ENCODE data around the gene GRK5.

The GRK5 gene

GRCh38 chr10:119286983-119287633, 79.7 kb downstream of the GRK5 start:
- H3K27ac ChIP-seq: peak overlapping the region in 1 of 21 experiments; percentile 52
- H3K4me3 ChIP-seq: no peak overlapping the region

- peak overlapping the region in 2 of 21 experiments; percentile 41 to 61 for H3K27ac ChIP-seq
- H3K4me3 ChIP-seq: no peak overlapping the region
These were observed 81.2 kb downstream of the GRK5 start for GRCh38 chr10:119288574-119289001.

DNA sequence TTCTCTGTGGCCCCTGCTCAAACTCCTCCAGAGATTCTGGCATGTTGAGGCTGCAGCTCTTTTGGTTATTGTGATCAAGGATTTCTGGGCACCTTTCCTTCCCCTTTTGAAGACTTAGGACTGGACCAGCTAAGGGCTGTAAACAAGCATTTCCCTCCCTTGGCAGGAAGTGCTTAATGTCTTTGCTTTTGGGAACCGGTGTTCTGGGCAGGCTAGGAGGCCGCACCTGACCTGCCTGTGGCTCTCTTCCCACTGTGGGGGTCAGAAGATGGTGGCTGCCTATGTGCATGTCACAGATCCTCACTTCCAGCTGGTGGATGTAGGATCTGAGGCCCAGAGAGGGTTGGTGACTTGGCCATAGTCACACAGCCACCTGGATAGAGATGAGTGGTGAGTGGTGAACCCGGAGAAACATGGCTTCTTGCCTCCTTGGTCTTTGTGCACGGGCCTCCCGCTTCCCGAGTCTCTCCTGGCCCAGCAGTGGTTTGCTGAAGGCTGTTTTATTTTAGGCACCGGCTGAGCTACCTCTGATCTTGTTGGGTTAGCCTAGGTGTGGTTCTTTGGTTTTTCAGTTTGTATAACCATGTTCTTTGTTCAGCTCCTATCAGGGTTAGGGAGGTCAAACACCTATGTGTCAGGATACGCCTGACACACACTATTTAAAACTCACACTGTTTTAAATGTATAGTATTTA, 82.0 kb downstream of the GRK5 start:
- Histone ChIP-seq H3K4me3 (no peak overlapping the region), H3K27ac (peak overlapping the region in 7 of 21 experiments; percentile 6 to 61 (median 41))

GRCh38 chr10:119290301-119291048, 83.1 kb downstream of the GRK5 start:
- Histone ChIP-seq H3K4me3 (no peak overlapping the region), H3K27ac (peak overlapping the region in 4 of 21 experiments; percentile 51 to 65 (median 61))

- H3K4me3 ChIP-seq: no peak overlapping the region
- peak overlapping the region in 4 of 21 experiments; percentile 51 to 65 (median 61) for H3K27ac ChIP-seq
These were observed 84.0 kb downstream of the GRK5 start for GRCh38 chr10:119291223-119291900.

GRCh38 chr10:119292968-119293760, 85.8 kb downstream of the GRK5 start:
- Histone ChIP-seq H3K4me3 (no peak overlapping the region), H3K27ac (peak overlapping the region in 2 of 21 experiments; percentile 0 to 27)

GRCh38 chr10:119296703-119297102, 89.3 kb downstream of the GRK5 start:
- no peak overlapping the region for H3K4me3 ChIP-seq
- H3K27ac ChIP-seq: no peak overlapping the region

DNA sequence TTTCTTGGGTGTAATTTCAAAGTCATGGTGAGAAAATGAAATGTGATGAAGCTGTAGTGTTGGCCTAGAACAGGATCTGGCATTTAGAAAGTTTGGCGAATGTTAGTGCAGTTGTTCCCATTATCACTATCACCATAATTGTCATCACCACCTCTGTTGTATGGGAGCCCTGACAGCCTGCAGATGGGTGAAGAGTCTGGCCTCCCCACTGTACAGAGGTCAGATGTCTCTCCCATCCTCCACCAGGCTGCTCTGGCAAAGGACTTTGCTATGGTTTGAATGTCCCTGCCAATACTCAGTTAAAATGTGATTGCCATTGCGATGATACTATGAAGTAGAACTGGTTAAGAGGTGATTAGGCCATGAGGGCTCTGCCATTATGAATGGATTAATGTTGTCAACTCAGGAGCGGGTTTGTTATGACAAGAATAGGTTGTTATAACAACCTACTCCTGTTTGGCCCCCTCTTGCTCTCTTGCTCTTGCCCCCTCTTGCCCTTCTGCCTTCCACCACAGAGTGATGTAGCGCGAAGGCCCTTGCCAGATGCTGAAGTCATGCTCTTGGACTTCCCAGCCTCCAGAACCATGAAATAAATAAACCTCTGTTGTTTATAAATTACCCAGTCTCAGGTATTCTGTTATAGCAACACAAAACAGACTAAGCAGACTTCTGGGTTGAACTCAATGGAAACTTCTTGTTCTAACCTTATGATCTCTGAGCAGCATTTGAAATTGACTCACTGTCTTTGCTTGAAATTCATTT, 90.0 kb downstream of the GRK5 start:
- no peak overlapping the region for H3K27ac ChIP-seq
- H3K4me3 ChIP-seq: no peak overlapping the region

DNA sequence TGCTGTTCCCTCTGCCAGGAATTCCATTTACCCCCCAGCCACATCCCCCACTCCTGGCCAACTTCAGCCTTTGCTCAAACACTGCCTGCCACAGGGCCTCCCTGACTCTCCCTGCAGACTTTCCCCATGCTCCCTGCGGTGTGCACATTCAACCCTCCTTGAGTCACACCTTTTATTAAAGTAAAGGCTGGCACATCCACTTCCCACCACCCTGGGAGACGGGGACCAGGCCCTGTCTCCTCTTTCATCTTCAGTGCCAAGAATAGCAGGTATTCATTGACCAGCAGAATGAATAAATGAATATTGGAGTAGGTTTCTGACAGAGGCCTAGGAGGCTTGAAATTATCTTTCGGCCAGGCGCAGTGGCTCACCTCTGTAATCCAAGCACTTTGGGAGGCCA, 91.4 kb downstream of the GRK5 start:
- no peak overlapping the region for H3K4me3 ChIP-seq
- H3K27ac ChIP-seq: no peak overlapping the region

DNA sequence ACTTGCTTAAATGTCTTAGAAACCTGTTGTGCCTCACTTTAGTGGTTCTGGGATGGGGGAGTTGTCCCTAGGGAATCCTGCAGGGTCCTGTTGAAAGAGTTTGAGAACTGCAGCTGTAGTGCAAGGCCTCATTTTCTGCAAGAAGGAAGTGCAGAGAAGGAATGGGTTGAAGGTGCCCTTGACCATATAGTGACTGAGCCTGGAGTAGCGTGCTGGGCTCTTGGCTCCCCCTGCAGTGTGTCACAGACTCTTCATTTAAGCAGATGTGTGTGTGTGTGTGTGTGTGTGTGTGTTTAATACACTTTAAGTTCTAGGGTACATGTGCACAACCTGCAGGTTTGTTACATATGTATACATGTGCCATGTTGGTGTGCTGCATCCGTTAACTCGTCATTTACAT, 92.2 kb downstream of the GRK5 start:
- Histone ChIP-seq H3K4me3 (no peak overlapping the region), H3K27ac (no peak overlapping the region)

- peak overlapping the region in 19 of 21 experiments; percentile 1 to 91 (median 47) for H3K27ac ChIP-seq
These were observed 94.0 kb downstream of the GRK5 start for GRCh38 chr10:119301397-119301796.

GRCh38 chr10:119302172-119302571, 94.8 kb downstream of the GRK5 start:
- peak overlapping the region in 18 of 21 experiments; percentile 1 to 91 (median 48) for H3K27ac ChIP-seq
- no peak overlapping the region for H3K4me3 ChIP-seq

More at GRCh38 chr10:119301397-119301796, 94.0 kb downstream of the GRK5 start:
- H3K4me3 ChIP-seq: no peak overlapping the region

- Histone ChIP-seq H3K27ac (peak overlapping the region in 15 of 21 experiments; percentile 1 to 91 (median 51)), H3K4me3 (no peak overlapping the region)
These were observed 95.4 kb downstream of the GRK5 start for GRCh38 chr10:119302591-119303253.

DNA sequence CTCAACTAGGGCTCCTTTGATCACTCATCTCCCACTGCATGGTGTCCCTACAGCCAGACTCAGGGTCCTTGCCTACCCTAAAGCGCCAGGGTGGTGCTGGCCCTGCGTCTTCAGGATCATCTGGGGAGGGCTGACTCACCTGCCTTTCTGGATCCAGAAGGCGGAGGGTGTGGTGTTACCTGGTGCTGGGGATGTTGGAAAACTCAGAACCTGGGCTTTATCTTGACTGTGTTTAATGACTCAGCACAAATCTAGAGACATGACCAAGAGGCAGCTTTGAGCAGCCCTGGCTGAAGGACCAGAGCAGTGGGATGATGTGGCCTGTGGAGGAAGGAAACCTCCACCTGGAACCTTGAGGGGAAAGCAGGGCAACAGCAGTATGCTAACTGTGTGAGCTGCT, 96.5 kb downstream of the GRK5 start:
- H3K27ac ChIP-seq: peak overlapping the region in 3 of 21 experiments; percentile 15 to 25 (median 21)

GRCh38 chr10:119304541-119304940, 97.2 kb downstream of the GRK5 start:
- peak overlapping the region in 6 of 21 experiments; percentile 65 to 89 (median 78) for H3K27ac ChIP-seq
- no peak overlapping the region for H3K4me3 ChIP-seq

More for the DNA sequence above, 96.5 kb downstream of the GRK5 start:
- H3K4me3 ChIP-seq: no peak overlapping the region

- Histone ChIP-seq H3K4me3 (peak overlapping the region in 2 of 7 experiments; percentile 4 to 15), H3K27ac (peak overlapping the region in 19 of 21 experiments; percentile 32 to 89 (median 65))
These were observed 98.6 kb downstream of the GRK5 start for GRCh38 chr10:119305860-119306513.

GRCh38 chr10:119306514-119306951, 99.2 kb downstream of the GRK5 start:
- peak overlapping the region in 18 of 21 experiments; percentile 32 to 89 (median 64) for H3K27ac ChIP-seq
- H3K4me3 ChIP-seq: peak overlapping the region in 2 of 7 experiments; percentile 4 to 15

All from skin epidermis (tissue), 12 donors.